ENCODE results near the gene LGR5.

The LGR5 gene

DNA sequence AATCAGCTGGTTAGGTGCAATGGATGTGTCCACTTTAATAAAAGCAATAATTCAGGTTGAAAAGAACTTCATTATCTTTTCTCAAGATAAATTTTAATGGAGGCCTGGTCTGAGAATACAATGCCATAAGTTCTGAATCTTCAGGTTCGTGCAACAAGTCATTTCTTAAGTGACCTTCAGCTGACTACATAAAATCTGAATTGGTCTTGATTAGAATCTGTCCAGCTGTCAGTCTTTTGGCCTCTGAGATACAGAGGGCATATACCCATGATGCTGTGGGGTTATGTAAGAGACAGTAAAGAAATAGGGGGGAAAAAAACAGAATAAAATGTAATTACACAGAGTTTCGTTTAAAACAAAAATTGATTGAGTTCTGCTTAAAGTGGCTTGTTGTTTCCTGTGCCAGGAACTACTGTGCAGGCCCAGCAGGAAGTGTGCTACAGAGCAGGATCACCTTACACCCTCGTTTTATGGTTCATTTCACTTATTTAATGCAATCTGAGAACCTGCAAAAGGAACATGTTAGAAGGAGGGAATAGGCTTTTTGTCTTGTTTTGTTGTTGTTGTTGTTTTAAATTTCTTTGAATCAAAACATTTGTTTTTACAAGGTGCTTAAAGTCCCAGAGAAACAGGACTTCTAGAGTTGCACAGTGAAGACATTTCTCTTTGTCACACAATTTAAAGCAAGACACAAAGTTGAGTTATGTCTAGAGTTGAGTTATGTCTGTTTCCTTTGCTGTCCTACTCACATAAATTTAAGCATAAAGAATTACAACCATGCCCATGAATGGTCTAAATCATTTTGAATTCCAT, 64.2 kb downstream of the LGR5 start:
- in situ Hi-C loops (cut with HindIII; ENCODE audit: low pct_unique_long_range_greater_than_20kb, low sequenced_read_pairs): no loop called here
- no peak for TF ChIP-seq JUND (IDR thresholded peaks at IDR 0.05; ENCODE audit: low read depth)
- no peak for DNase-seq (ENCODE audit: low read depth in 1 of 2, low spot score in 1 of 2)

DNA sequence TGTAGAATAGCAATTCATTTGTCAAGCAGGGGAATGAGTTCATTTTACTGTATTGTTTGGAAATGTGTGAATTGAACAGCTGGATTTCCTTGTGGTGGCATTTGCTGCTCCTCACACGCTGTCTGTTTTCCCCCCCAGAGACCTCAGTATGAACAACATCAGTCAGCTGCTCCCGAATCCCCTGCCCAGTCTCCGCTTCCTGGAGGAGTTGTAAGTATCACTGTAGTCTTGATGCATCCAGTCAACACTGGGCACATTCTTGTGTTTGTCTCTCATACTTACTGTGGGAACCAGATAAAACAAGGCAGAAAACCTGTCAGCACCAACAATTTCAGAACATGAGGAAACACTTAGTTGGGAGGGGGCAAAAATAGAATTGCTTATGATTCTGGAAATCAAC, 64.9 kb downstream of the LGR5 start:
- DNase-seq (ENCODE audit: low read depth in 1 of 2, low spot score in 1 of 2): no peak
- TF ChIP-seq JUND (IDR thresholded peaks at IDR 0.05; ENCODE audit: low read depth): no peak
- in situ Hi-C loops (cut with HindIII; ENCODE audit: low pct_unique_long_range_greater_than_20kb, low sequenced_read_pairs): no loop called here

DNA sequence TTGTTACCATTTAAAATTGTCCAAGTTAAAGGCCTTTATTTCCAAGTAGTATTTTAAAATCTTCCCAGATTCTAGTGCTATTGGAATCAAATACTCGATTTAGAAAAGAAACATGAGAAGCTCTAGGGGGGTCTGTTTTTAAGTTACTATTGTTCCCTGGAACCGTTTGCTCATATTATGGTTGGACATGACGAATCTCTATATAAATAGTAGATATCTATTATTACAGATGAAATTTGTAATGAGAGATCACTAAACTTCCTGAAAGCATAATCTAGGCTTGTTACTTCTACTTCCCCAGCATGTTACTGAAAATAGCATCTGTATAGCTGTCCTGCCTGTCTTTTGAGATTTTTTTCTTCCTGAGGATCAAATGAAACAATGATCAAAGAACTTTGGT, 70.1 kb downstream of the LGR5 start:
- DNase-seq (ENCODE audit: low read depth in 1 of 2, low spot score in 1 of 2): no peak
- in situ Hi-C loops (cut with HindIII; ENCODE audit: low pct_unique_long_range_greater_than_20kb, low sequenced_read_pairs): no loop called here
- TF ChIP-seq JUND (IDR thresholded peaks at IDR 0.05; ENCODE audit: low read depth): no peak

DNA sequence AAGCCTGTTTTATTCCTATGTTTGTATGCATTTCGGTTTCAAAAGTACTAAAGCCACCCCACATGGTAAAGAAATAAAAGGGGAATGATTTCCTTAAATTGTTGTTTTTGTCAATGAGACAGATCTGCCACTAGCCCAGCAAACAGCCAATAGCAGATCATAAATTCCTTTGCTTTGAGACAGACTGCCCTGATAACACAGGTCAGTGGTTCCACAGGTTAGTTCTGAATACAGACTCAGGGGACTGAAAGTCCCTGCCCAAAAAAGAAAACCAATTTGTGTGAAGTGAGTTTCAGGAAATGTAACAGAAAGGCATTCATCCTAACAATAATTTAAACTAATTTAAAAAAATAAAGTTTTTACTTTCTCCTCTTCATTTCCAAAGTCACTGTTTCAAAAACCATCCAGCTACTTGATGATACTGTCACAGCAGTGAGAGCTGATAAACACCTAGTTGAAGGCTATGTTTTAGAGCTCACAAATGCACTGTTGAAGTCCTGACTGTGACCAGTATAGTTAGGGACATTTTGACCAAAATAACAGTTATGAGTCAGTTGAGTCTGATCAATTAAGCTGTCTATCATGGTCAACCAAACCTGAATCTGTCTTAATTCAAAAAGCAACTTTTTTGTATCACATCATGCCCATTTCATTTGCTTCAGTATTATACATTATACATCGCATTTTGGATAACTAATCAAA, 77.7 kb downstream of the LGR5 start:
- in situ Hi-C loops (cut with HindIII; ENCODE audit: low pct_unique_long_range_greater_than_20kb, low sequenced_read_pairs): no loop called here
- DNase-seq (ENCODE audit: low read depth in 1 of 2, low spot score in 1 of 2): no peak

DNA sequence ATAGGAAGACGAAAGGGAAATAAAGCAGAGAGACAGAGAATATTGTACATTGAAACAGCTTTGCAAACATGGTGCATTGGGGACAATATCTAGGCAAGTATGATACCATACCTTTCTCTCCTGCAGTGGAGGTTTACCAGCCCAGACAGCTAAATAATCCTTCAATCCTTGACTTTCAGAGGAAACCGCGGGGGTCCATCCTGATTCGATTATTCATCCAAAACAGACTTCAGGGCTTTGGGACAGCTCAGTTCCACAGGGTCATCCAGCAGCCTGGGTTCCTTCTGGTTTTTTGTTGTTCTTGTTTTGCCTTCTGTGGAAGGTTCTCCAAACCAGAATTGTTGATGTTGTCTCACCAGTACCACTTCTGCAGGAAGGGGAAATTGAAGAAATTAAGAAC, 81.5 kb downstream of the LGR5 start:
- in situ Hi-C loops (cut with HindIII; ENCODE audit: low pct_unique_long_range_greater_than_20kb, low sequenced_read_pairs): no loop called here
- TF ChIP-seq JUND (IDR thresholded peaks at IDR 0.05; ENCODE audit: low read depth): no peak
- no peak for DNase-seq (ENCODE audit: low read depth in 1 of 2, low spot score in 1 of 2)

More for the DNA sequence above, 77.7 kb downstream of the LGR5 start:
- TF ChIP-seq JUND (IDR thresholded peaks at IDR 0.05; ENCODE audit: low read depth): no peak

DNA sequence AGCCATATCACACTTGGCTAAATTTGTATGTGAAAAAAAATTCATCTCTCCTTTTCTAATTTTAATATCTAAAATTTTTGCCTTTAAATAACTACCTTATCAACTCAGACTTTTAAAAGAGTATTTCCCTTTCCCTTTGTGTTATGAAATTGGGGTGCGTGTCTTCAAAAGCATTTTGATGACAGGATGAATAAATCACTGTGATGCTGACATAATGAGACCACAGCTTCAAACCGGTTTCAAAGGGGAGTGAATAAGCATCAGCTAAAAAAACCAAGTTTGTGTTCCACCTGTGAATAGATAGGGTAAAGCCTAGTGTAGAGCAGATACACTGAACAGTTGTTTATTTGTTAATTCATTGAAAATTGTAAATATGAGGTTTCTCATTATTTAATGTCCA, 85.0 kb downstream of the LGR5 start:
- TF ChIP-seq JUND (IDR thresholded peaks at IDR 0.05; ENCODE audit: low read depth): no peak
- no peak for DNase-seq (ENCODE audit: low read depth in 1 of 2, low spot score in 1 of 2)
- in situ Hi-C loops (cut with HindIII; ENCODE audit: low pct_unique_long_range_greater_than_20kb, low sequenced_read_pairs): no loop called here

DNA sequence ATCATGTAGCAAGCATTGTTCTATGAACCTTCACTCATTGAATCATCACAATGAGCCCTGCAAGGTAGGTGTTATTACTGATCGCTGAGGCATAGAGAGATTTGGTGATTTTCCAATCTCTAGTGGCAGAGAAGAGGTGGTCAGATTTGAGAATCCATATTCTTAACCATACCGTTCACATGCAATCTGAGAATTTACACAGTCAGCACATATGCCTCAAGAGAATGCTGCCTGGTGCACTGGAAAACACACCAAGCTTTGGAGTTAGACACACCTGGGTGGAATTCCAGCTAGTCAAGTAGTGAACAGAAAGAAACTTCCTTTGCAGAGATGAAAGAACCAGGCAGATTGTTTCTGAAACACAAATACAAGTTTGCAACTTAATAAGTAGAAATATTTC, 94.1 kb downstream of the LGR5 start:
- no peak for TF ChIP-seq JUND (IDR thresholded peaks at IDR 0.05; ENCODE audit: low read depth)
- in situ Hi-C loops (cut with HindIII; ENCODE audit: low pct_unique_long_range_greater_than_20kb, low sequenced_read_pairs): no loop called here
- no peak for DNase-seq (ENCODE audit: low read depth in 1 of 2, low spot score in 1 of 2)

DNA sequence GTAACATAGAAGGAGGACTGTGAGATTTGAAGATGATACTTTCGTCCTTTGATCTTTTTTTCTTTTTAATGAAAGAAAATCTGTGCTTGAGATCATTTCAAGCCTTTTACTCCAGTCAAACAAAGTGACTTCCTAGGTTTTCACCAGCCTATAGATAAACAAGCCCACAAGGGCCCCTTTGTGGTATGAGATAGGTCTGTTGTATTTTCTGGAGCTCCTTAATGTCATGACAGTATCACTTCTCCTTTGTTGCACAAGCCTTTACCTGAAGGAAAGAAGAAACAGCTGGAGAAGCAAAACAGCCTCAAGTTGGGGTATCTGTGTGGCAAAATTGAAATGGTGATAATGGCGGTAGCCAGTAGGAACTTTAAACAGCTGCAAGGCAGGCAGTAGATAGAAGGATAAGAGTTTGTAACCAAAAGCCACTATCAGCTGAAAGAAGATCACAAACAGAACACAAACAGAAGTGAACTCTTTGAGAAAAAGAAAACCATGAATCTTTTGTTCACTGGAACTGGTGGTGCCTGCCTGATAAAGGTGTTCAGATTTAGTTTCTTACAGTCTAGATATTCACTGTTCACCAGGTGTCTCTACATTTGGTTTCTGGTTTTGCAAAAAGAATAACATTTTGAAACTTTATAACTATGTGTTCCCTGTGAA, 96.8 kb downstream of the LGR5 start:
- in situ Hi-C loops (cut with HindIII; ENCODE audit: low pct_unique_long_range_greater_than_20kb, low sequenced_read_pairs): no loop called here
- TF ChIP-seq JUND (IDR thresholded peaks at IDR 0.05; ENCODE audit: low read depth): no peak

DNA sequence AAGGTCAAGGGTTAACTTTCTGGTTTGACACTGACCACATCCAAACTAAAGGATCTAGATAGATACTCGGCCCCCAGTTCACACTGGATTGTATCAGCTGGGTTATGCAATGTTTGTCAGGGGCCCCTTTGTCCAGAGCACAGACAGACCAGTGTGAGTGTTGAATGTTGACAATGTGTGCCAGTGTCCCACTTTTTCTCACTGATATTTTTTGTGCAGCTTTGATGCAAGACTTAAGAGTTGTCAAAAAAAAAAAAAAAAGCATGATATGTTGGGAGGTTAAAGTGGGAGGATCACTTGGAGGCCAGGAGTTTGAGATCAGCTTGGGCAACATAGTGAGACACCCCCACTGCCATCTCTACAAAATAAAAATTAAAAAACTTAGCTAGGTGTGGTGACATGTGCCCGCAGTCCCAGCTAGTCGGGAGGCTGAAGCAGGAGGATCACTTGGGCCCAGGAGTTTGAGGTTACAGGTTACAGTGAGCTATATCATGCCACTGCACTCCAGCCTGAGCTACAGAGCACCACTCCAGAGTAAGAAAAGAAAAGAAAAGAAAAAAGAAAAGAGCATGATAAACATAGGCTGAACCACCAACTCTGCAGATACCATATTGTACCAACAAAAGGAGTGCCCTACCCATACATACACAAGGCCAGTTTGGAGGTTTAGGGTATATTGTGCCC, 97.5 kb downstream of the LGR5 start:
- TF ChIP-seq JUND (IDR thresholded peaks at IDR 0.05; ENCODE audit: low read depth): no peak

More for the DNA sequence above, 96.8 kb downstream of the LGR5 start:
- DNase-seq (ENCODE audit: low read depth in 1 of 2, low spot score in 1 of 2): no peak

DNA sequence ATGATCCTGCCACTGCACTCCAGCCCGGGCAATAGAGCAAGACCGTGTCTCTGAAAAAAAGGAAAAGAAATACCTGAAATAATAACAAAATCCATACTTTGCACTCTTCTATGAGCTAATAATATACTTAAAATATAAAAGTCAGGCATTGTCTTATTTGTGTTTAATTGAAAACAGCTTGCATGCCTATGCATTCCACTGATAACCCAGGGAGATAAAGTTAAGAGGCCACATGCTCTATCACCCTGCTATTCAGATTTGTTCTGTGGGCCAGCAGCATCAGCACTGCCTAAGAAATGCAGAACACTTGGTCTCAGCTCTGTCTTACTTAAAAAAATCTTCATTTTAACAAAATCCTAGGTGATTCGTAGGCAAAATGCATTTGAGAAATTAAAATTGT, 99.2 kb downstream of the LGR5 start:
- no peak for TF ChIP-seq JUND (IDR thresholded peaks at IDR 0.05; ENCODE audit: low read depth)
- DNase-seq (ENCODE audit: low read depth in 1 of 2, low spot score in 1 of 2): no peak
- in situ Hi-C loops (cut with HindIII; ENCODE audit: low pct_unique_long_range_greater_than_20kb, low sequenced_read_pairs): no loop called here

More for the DNA sequence above, 97.5 kb downstream of the LGR5 start:
- DNase-seq (ENCODE audit: low read depth in 1 of 2, low spot score in 1 of 2): no peak
- in situ Hi-C loops (cut with HindIII; ENCODE audit: low pct_unique_long_range_greater_than_20kb, low sequenced_read_pairs): no loop called here

DNA sequence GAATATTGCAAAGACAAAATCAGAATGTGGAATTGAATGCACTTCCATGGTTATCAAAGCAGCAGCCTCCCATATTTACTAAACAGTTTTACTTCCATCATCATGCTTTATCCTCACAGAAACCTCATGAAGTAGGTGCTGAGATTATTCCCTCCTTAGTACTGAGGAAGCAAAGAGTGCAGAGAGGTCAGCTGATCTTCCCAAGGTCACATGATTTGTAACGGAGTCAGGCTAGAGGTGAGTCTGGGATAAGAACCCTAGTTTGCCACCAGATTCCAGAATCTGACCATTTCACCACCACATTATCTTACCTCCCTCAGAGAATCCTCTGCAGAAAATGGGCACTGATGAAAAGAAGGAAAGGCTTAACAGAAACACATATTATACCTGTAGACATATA, 102.0 kb downstream of the LGR5 start:
- no peak for TF ChIP-seq JUND (IDR thresholded peaks at IDR 0.05; ENCODE audit: low read depth)
- in situ Hi-C loops (cut with HindIII; ENCODE audit: low pct_unique_long_range_greater_than_20kb, low sequenced_read_pairs): no loop called here
- no peak for DNase-seq (ENCODE audit: low read depth in 1 of 2, low spot score in 1 of 2)

DNA sequence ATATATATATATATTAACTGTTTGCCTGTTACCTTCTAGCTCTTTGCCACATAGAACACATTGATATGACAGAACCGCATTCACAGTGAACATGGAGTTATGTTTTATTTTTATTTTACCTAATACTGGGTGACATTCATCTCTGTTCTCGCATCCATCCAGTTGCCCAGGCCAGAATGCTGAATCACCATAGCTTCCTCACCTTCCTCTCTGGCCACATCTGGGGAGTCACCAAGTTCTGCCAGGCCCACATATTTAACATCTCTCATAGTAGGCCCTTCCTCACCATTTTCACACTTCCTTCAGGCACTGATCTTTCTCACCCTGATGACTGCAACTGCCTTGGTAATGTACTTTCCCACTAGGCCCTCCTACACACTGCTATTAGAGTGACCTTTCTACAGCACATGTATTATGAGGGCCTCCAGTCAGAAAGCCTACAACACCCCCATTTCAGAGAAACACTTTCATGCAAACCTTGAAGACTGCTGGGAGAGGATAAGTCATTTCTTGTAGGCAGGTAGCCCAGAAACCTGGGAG, 106.8 kb downstream of the LGR5 start:
- DNase-seq (ENCODE audit: low read depth in 1 of 2, low spot score in 1 of 2): no peak
- no peak for TF ChIP-seq JUND (IDR thresholded peaks at IDR 0.05; ENCODE audit: low read depth)
- in situ Hi-C loops (cut with HindIII; ENCODE audit: low pct_unique_long_range_greater_than_20kb, low sequenced_read_pairs): no loop called here
